Measurements from ENCODE around the gene PRKCE.

The PRKCE gene

GRCh38 chr2:45946023-45946422 is 294.5 kb downstream of the PRKCE start:
- no peak overlapping the region for H3K4me3 ChIP-seq (replicated peaks in 1 of 2; ENCODE audit: low read depth in 2 of 2, low read length in 2 of 2)
- no peak for TF ChIP-seq CTCF (IDR thresholded peaks at IDR 0.05; ENCODE audit: low read depth, low read length)
- peak; percentile 80 to 86 for DNase-seq (ENCODE audit: low read depth in 2 of 2)

GRCh38 chr2:45950606-45951005 is 299.1 kb downstream of the PRKCE start:
- TF ChIP-seq CTCF (IDR thresholded peaks at IDR 0.05; ENCODE audit: low read depth, low read length): no peak
- no peak overlapping the region for H3K4me3 ChIP-seq (replicated peaks in 1 of 2; ENCODE audit: low read depth in 2 of 2, low read length in 2 of 2)
- DNase-seq (ENCODE audit: low read depth in 2 of 2): no peak

GRCh38 chr2:45951025-45951727 is 299.7 kb downstream of the PRKCE start:
- DNase-seq (ENCODE audit: low read depth in 2 of 2): no peak
- no peak for TF ChIP-seq CTCF (IDR thresholded peaks at IDR 0.05; ENCODE audit: low read depth, low read length)
- no peak overlapping the region for H3K4me3 ChIP-seq (replicated peaks in 1 of 2; ENCODE audit: low read depth in 2 of 2, low read length in 2 of 2)

GRCh38 chr2:45952591-45952990 is 301.1 kb downstream of the PRKCE start:
- TF ChIP-seq CTCF (IDR thresholded peaks at IDR 0.05; ENCODE audit: low read depth, low read length): no peak
- DNase-seq (ENCODE audit: low read depth in 2 of 2): no peak
- no peak overlapping the region for H3K4me3 ChIP-seq (replicated peaks in 1 of 2; ENCODE audit: low read depth in 2 of 2, low read length in 2 of 2)

GRCh38 chr2:45953376-45954027 is 302.0 kb downstream of the PRKCE start:
- no peak for TF ChIP-seq CTCF (IDR thresholded peaks at IDR 0.05; ENCODE audit: low read depth, low read length)
- no peak overlapping the region for H3K4me3 ChIP-seq (replicated peaks in 1 of 2; ENCODE audit: low read depth in 2 of 2, low read length in 2 of 2)
- DNase-seq (ENCODE audit: low read depth in 2 of 2): no peak

GRCh38 chr2:45954233-45954850 is 302.9 kb downstream of the PRKCE start:
- DNase-seq (ENCODE audit: low read depth in 2 of 2): no peak
- TF ChIP-seq CTCF (IDR thresholded peaks at IDR 0.05; ENCODE audit: low read depth, low read length): no peak
- no peak overlapping the region for H3K4me3 ChIP-seq (replicated peaks in 1 of 2; ENCODE audit: low read depth in 2 of 2, low read length in 2 of 2)
